WTC11 (cell line): ENCODE data around the gene IRF2BP1. TPM values are rescaled to one million over a fixed set of nuclear protein-coding genes. Genes with fewer than 3 reads are reported as not detected.
A peak's percentile ranks its signal among the peaks of the same experiment; 100 is the strongest.

ENCODE experiments used
- ATAC-seq: fragments of 200-7000 bp; cut with Tn5 transposase; 2 replicates; pipeline ENCODE4 v1.10.0; 2021; ENCODE audit warnings: mild to moderate bottlenecking, moderate library complexity
- CTCF ChIA-PET: fragments of 300-600 bp; sonication (Branson Sonifier 250); formaldehyde crosslinking; loops from one replicate; lab custom pipeline; 2021; ENCODE audit warnings: antibody characterized with exemption; lab: Charles Lee
- POLR2A ChIA-PET: fragments of 350-600 bp; sonication (Branson Sonifier 250); formaldehyde crosslinking; loops from one replicate; lab custom pipeline; 2021; ENCODE audit warnings: antibody characterized with exemption; lab: Charles Lee
- DNase-seq: peaks from one replicate; pipeline ENCODE4 v3.0.0; 2021; ENCODE audit warnings: low spot score
- H3K27ac Mint-ChIP-seq: 2 replicates; pipeline ENCODE4 v1.8.0; 2021; ENCODE audit warnings: mixed read lengths
- H3K27me3 Mint-ChIP-seq: 2 replicates; pipeline ENCODE4 v1.8.0; 2021; ENCODE audit warnings: low read depth, mild to moderate bottlenecking, moderate library complexity, mixed read lengths
- H3K36me3 Mint-ChIP-seq: 2 replicates; pipeline ENCODE4 v1.8.0; 2021; ENCODE audit warnings: mixed read lengths
- H3K4me1 Mint-ChIP-seq: 2 replicates; pipeline ENCODE4 v1.8.0; 2022; ENCODE audit warnings: mixed read lengths
- H3K4me3 Mint-ChIP-seq: 2 replicates; pipeline ENCODE4 v1.8.0; 2021; ENCODE audit warnings: mild to moderate bottlenecking, moderate library complexity, mixed read lengths
- H3K9me3 Mint-ChIP-seq: 2 replicates; pipeline ENCODE4 v1.8.0; 2021; ENCODE audit warnings: mixed read lengths
- ATF2 ChIP-seq: sonication (generic); formaldehyde crosslinking; IDR thresholded peaks from 2 replicates; pipeline ENCODE4 v1.8.1; 2022; ENCODE audit warnings: low read depth, missing genetic modification reagents, borderline replicate concordance
- CDX4 ChIP-seq: fragments of 250-450 bp; sonication (Bioruptor Pico); IDR thresholded peaks from 2 replicates; pipeline ENCODE4 v1.9.0; 2021; ENCODE audit warnings: moderate library complexity, mild to moderate bottlenecking, inconsistent platforms, borderline replicate concordance
- CREM ChIP-seq: sonication (generic); formaldehyde crosslinking; IDR thresholded peaks from 2 replicates; pipeline ENCODE4 v1.8.1; 2022; ENCODE audit warnings: mild to moderate bottlenecking, missing genetic modification reagents, moderate library complexity
- CTCF ChIP-seq: fragments of 200-600 bp; IDR thresholded peaks from 2 replicates; pipeline ENCODE4 v1.8.0; 2022; ENCODE audit warnings: antibody characterized with exemption
- IRF2 ChIP-seq: sonication (generic); formaldehyde crosslinking; IDR thresholded peaks from 2 replicates; pipeline ENCODE4 v1.8.0; 2022; ENCODE audit warnings: low read depth, missing genetic modification reagents, borderline replicate concordance
- NR2C2 ChIP-seq: sonication (generic); formaldehyde crosslinking; IDR thresholded peaks from 2 replicates; pipeline ENCODE4 v1.8.0; 2022; ENCODE audit warnings: mild to moderate bottlenecking, missing genetic modification reagents
- PREB ChIP-seq: sonication (generic); formaldehyde crosslinking; IDR thresholded peaks from 2 replicates; pipeline ENCODE4 v1.8.1; 2022; ENCODE audit warnings: mild to moderate bottlenecking, missing genetic modification reagents, moderate library complexity, borderline replicate concordance
- RELA ChIP-seq: sonication (generic); formaldehyde crosslinking; IDR thresholded peaks from 2 replicates; pipeline ENCODE4 v1.8.1; 2022; ENCODE audit warnings: missing genetic modification reagents, mild to moderate bottlenecking, borderline replicate concordance
- SMAD3 ChIP-seq: sonication (generic); formaldehyde crosslinking; IDR thresholded peaks from 2 replicates; pipeline ENCODE4 v1.8.0; 2022; ENCODE audit warnings: missing genetic modification reagents, mild to moderate bottlenecking, borderline replicate concordance
- TEAD1 ChIP-seq: sonication (generic); formaldehyde crosslinking; IDR thresholded peaks from 2 replicates; pipeline ENCODE4 v1.8.0; 2022; ENCODE audit warnings: mild to moderate bottlenecking, missing genetic modification reagents
- ZBTB43 ChIP-seq: sonication (generic); formaldehyde crosslinking; IDR thresholded peaks from 2 replicates; pipeline ENCODE4 v1.8.1; 2023; ENCODE audit warnings: mild to moderate bottlenecking, missing genetic modification reagents
- ZNF138 ChIP-seq: sonication (generic); formaldehyde crosslinking; conservative IDR thresholded peaks from 2 replicates; pipeline ENCODE4 v1.8.1; 2022; ENCODE audit warnings: mild to moderate bottlenecking, moderate library complexity, missing genetic modification reagents
- ZNF219 ChIP-seq: sonication (generic); formaldehyde crosslinking; IDR thresholded peaks from 2 replicates; pipeline ENCODE4 v1.8.0; 2023; ENCODE audit warnings: missing genetic modification reagents, mild to moderate bottlenecking, borderline replicate concordance
- ZNF532 ChIP-seq: fragments of 250-450 bp; sonication (Bioruptor Pico); IDR thresholded peaks from 2 replicates; pipeline ENCODE4 v1.9.0; 2021; ENCODE audit warnings: mild to moderate bottlenecking, borderline replicate concordance
- ZSCAN18 ChIP-seq: fragments of 250-450 bp; sonication (Bioruptor Pico); IDR thresholded peaks from 2 replicates; pipeline ENCODE4 v2.1.2; 2022; ENCODE audit warnings: mild to moderate bottlenecking, moderate library complexity
- total RNA-seq: library from RNA; stranded (reverse); gene quantifications from 3 replicates; pipeline ENCODE4 v1.2.3, GENCODE V29; 2021

Gene IRF2BP1
- total RNA-seq, 1 experiment from 2014 or later = 30.3 TPM

GRCh38 chr19:45881909-45882528 is 3.9 kb downstream of the IRF2BP1 start (continued):
- TF ChIP-seq CTCF = no peak

- H3K36me3 Mint-ChIP-seq = no peaks in the 10 kb centered on the region
- DNase-seq (no peak), ATAC-seq (no peak; the same call in 1 of the 2 replicates)
- H3K27ac Mint-ChIP-seq = peak overlapping the region; percentile 65
- CTCF ChIA-PET = interaction anchor here (0.5 to 8.5 kb wide), 11 partner anchors 16 to 196 kb away, joined by 3 to 212 read pairs (median 4); partner anchors contain the start of genes CCDC61, FOXA3, MYPOP and RSPH6A
- no peaks in the 10 kb centered on the region for H3K27me3 Mint-ChIP-seq
- no peak for TF ChIP-seq NR2C2 (CRISPR knock-in tag)
- TF ChIP-seq TEAD1 (CRISPR knock-in tag) = no peak
- no peak for TF ChIP-seq CTCF
- TF ChIP-seq ZNF532 (CRISPR knock-in tag) = no peak
- TF ChIP-seq RELA = no peak
- no peak for TF ChIP-seq PREB (CRISPR knock-in tag)
- no peak for TF ChIP-seq ZNF219 (CRISPR knock-in tag)
- TF ChIP-seq SMAD3 (CRISPR knock-in tag) = no peak
- no peak for TF ChIP-seq CDX4 (CRISPR knock-in tag)
- TF ChIP-seq ZNF138 (CRISPR knock-in tag) = no peak
- TF ChIP-seq ATF2 (CRISPR knock-in tag) = no peak
- no peak for TF ChIP-seq ZBTB43 (CRISPR knock-in tag)
- TF ChIP-seq ZSCAN18 (CRISPR knock-in tag) = no peak
- no peak for TF ChIP-seq IRF2 (CRISPR knock-in tag)
- TF ChIP-seq CREM (CRISPR knock-in tag) = no peak
- TF ChIP-seq, all 79 proteins: peak for 0
- H3K4me1 Mint-ChIP-seq = peaks cover 45% of the 10 kb centered on the region
- H3K4me3 Mint-ChIP-seq = peak overlapping the region; percentile 76
- H3K9me3 Mint-ChIP-seq = no peaks in the 10 kb centered on the region
- POLR2A ChIA-PET = interaction anchor here (1.0 to 3.0 kb wide), 3 partner anchors 17 to 112 kb away, joined by 6 to 42 read pairs (median 6); partner anchors contain the start of genes FOXA3, SIX5 and SYMPK
These were observed 4.6 kb downstream of the IRF2BP1 start for GRCh38 chr19:45881082-45881908.
